Activated naive CD8-positive, alpha-beta T cell treated with anti-CD3 and anti-CD28 coated beads, Interleukin-2, amount 50 U/mL, for 24 hours (primary cell): Measurements from ENCODE around the gene MRM3.
A peak's percentile ranks its signal among the peaks of the same experiment; 100 is the strongest.
"Not testable (repeated sequence)": the region's sequence is repeated elsewhere in the genome, so short reads cannot be mapped to it uniquely, and the experiment has no call there.

Experiments
- ATAC-seq: fragments of 150-1000 bp; cut with Tn5 transposase; one replicate; pipeline ENCODE4 v1.10.0; 2021
- DNase-seq: peaks from one replicate; pipeline ENCODE4 v3.0.0; 2021
- H3K27ac Mint-ChIP-seq: one replicate; pipeline ENCODE4 v1.8.0; 2021; ENCODE audit warnings: mild to moderate bottlenecking, mixed read lengths
- H3K27me3 Mint-ChIP-seq: one replicate; pipeline ENCODE4 v1.8.0; 2021; ENCODE audit warnings: mixed read lengths
- H3K36me3 Mint-ChIP-seq: one replicate; pipeline ENCODE4 v1.8.0; 2021; ENCODE audit warnings: low read depth, mixed read lengths
- H3K4me1 Mint-ChIP-seq: one replicate; pipeline ENCODE4 v1.8.0; 2021; ENCODE audit warnings: mixed read lengths
- H3K4me3 Mint-ChIP-seq: one replicate; pipeline ENCODE4 v1.8.0; 2021; ENCODE audit warnings: mild to moderate bottlenecking, moderate library complexity, mixed read lengths
- H3K9me3 Mint-ChIP-seq: one replicate; pipeline ENCODE4 v1.8.0; 2021; ENCODE audit warnings: mixed read lengths

Gene MRM3

DNA sequence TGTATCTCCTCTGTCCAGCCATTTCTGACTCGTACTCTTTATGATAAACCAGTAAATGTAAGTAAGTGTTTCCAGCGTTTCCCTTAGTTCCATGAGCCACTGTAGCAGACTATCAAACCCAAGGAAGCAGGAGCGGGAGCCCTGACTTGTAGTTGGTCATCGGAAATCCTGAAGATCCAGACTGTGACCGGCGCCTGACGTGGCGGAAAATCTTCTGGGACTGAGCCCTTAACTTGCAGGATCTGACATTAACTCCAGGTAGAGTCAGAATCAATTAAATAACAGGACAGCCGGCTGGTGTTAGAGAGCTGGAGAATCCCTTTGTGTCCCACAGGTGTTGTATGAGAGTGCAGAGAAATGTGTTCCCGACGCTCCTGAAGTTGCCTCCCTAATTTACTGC lies 4.1 kb upstream of the MRM3 start:
- ATAC-seq = no peak
- H3K4me1 Mint-ChIP-seq = peaks cover 42% of the 10 kb centered on the region
- no peak overlapping the region for H3K27ac Mint-ChIP-seq
- H3K36me3 Mint-ChIP-seq = peaks cover 64% of the 10 kb centered on the region
- no peaks in the 10 kb centered on the region for H3K9me3 Mint-ChIP-seq
- H3K4me3 Mint-ChIP-seq = no peak overlapping the region
- no peak for DNase-seq
- H3K27me3 Mint-ChIP-seq = no peaks in the 10 kb centered on the region

DNA sequence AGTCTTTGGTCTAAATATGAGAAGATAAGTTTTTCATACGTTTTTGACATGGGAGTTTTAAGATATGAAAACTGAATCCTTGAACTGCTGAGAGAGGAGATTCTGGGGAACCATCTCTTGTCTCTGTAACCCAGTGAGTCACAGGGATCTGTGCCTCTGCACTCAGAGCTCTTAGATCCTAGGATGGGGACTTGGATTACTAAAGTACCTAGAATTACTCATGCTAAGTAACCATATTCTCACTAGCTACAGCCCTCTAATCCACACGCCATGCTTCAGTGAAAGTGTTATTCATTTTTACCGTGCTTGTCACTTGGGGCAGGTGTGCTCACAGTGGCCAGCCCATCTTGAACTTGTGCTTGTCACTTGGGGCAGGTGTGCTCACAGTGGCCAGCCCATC lies 2.0 kb downstream of the MRM3 start:
- no peaks in the 10 kb centered on the region for H3K9me3 Mint-ChIP-seq
- peak overlapping the region; percentile 97 for H3K4me3 Mint-ChIP-seq
- peak; percentile 50 for ATAC-seq
- H3K36me3 Mint-ChIP-seq = peaks cover 27% of the 10 kb centered on the region
- H3K27ac Mint-ChIP-seq = peak overlapping the region; percentile 82
- DNase-seq = no peak
- no peaks in the 10 kb centered on the region for H3K27me3 Mint-ChIP-seq
- peaks cover 40% of the 10 kb centered on the region for H3K4me1 Mint-ChIP-seq

DNA sequence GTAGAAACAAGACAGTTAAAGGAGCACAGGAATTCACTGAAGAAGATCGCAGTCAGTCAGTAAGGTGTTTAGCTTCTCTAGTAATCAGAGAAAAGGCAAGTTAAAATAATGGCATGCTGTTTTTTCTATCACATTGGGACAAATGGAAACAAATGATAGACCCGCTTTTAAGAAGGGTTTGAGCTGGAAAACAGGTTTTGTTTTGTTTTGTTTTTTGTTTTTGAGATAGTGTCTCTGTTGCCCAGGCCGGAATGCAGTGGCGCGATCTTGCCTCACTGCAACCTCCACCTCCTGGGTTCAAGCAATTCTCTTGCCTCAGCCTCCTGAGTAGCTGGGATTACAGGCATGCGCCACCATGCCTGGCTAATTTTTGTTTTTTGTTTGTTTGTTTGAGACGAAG lies 3.7 kb downstream of the MRM3 start:
- not testable (repeated sequence) for H3K27me3 Mint-ChIP-seq, ATAC-seq, H3K9me3 Mint-ChIP-seq, H3K4me3 Mint-ChIP-seq, H3K27ac Mint-ChIP-seq, DNase-seq
- H3K36me3 Mint-ChIP-seq = peaks cover 28% of the 10 kb centered on the region
- H3K4me1 Mint-ChIP-seq = peaks cover 35% of the 10 kb centered on the region

DNA sequence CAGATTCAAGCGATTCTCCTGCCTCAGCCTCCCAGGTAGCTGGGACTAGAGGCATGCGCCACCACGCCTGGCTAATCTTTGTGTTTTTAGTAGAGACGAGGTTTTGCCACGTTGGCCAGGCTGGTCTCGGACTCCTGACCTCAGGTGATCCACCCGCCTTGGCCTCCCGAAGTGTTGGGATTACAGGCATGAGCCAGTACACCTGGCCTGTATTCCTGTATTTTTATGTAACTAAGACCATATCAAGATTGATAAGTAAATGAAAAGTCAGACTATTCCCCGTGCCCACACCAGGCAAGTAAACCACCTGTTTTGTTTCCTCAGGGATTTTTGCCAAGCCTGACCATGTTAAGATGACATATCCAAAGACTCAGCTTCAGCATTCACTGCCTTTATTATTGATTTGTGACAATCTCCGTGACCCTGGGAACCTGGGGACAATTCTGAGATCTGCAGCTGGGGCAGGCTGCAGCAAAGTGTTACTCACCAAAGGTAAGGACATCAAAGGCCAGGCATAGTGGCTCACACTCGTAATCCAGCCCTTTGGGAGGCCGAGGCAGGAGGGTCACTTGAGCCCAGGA lies 5.6 kb downstream of the MRM3 start:
- Mint-ChIP-seq H3K27ac (no peak overlapping the region), H3K27me3 (no peaks in the 10 kb centered on the region), H3K4me1 (peaks cover 23% of the 10 kb centered on the region), H3K4me3 (no peak overlapping the region), H3K36me3 (peaks cover 35% of the 10 kb centered on the region), H3K9me3 (no peaks in the 10 kb centered on the region)
- ATAC-seq = no peak
- no peak for DNase-seq

DNA sequence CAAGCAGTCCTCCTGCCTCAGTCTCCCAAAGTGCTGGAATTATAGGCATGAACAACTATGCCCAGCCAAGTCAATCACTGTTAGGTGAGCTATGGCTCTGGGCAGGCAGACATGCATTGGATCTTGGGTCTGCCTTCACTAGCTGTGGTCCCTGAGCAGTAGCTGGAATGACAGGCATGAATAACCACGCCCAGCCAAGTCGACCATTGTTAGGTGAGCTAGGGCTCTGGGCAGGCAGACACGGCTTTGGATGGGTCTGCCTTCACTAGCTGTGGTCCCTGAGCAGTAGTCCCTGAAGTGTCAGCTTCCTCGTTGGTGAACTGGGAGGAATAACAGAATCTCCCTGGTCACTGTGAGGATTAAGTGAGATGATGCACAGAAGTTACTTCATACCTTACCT lies 6.4 kb downstream of the MRM3 start:
- H3K4me1 Mint-ChIP-seq = peaks cover 16% of the 10 kb centered on the region
- H3K4me3 Mint-ChIP-seq = no peak overlapping the region
- H3K27me3 Mint-ChIP-seq = no peaks in the 10 kb centered on the region
- H3K9me3 Mint-ChIP-seq = no peaks in the 10 kb centered on the region
- no peak for ATAC-seq
- H3K27ac Mint-ChIP-seq = no peak overlapping the region
- DNase-seq = no peak
- H3K36me3 Mint-ChIP-seq = peaks cover 30% of the 10 kb centered on the region

DNA sequence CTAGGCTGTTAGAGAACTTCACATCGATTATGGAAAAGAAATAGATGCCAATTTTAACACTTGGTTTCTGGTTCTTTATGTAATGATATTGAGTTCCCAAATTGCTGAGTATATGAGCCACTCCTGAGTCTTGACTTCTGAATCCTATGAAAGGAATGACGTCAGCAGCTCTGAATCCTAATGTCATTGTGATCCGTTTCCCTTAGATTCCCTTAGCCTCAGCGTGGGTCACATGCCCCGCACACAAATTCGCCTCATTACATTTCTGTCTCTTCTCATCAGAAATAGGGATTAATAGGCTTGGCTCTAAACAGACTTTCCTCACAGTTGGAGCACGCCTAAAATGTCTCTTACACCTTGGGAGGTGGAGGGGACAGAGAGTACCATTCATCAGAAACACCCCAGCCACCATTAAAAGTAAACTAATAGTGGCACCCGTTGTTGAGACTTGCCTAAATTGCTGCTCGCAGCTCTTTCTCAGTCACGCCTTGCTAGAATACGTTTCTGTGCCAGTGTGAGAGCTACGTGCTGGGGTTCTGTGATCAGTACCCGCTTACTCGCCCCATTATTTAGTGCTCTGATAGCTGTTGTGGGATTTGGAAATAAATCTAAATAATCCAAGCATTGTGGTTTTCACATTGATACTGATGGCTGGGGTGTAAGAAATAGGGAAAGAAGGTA lies 7.1 kb downstream of the MRM3 start:
- Mint-ChIP-seq H3K4me1 (peaks cover 9% of the 10 kb centered on the region), H3K9me3 (no peaks in the 10 kb centered on the region), H3K36me3 (peaks cover 26% of the 10 kb centered on the region), H3K27ac (no peak overlapping the region), H3K27me3 (no peaks in the 10 kb centered on the region), H3K4me3 (no peak overlapping the region)
- DNase-seq (no peak), ATAC-seq (no peak)

DNA sequence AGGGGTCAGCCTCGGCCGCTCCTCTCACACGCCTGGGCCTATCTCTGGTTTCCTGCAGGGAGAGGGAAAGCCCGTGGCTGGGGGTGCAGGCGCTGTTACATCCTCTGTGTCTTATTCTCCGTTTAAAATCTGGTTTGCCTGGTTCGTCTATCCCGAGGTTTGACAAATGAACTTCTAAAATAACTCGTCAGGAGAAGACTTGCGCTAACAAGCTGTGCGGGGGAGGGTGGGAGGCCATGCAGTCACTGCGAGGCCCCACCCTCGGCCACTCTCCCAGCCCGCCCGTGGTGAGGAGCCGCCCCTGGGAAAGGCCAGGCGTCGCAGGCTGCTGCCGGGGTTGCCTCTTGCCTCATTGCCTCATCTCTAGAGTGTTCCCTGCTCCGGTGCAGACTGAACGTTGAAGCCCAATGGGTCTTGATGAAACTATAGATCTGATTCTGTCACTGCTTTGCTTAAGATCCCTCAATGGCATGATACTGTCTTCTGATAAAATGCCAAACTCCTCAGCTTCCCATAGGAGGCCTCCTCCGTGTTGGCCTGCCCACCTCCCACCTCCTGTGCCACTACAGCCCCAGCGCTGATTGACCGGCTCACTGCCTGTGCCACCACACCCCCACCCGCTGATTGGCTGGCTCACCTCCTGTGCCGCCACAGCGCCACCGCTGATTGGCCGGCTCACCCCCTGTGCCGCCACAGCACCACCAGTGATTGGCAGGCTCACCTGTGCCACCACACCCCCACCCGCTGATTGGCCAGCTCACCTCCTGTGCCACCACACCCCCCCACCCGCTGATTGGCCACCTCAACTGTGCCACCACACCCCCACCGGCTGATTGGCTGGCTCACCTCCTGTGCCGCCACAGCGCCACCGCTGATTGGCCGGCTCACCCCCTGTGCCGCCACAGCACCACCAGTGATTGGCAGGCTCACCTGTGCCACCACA lies 8.0 kb downstream of the MRM3 start:
- not testable (repeated sequence) for ATAC-seq, H3K4me3 Mint-ChIP-seq, H3K27ac Mint-ChIP-seq, H3K4me1 Mint-ChIP-seq, H3K27me3 Mint-ChIP-seq, H3K9me3 Mint-ChIP-seq, DNase-seq
- peaks cover 26% of the 10 kb centered on the region for H3K36me3 Mint-ChIP-seq

DNA sequence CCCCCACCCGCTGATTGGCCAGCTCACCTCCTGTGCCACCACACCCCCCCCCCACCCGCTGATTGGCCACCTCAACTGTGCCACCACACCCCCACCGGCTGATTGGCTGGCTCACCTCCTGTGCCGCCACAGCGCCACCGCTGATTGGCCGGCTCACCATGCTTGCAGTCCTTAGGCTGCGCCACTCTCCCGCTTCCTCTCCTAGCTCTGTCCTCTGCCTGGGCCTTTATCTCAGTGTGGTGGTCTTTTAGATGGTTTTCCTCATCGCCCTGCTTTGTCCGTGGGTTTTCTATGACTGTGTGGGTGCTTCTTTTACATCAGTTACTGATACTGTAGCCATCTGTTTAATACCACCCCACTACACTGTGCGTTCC lies 8.7 kb downstream of the MRM3 start:
- H3K4me3 Mint-ChIP-seq, H3K27ac Mint-ChIP-seq, ATAC-seq, H3K4me1 Mint-ChIP-seq, DNase-seq, H3K9me3 Mint-ChIP-seq, H3K27me3 Mint-ChIP-seq: not testable (repeated sequence)
- H3K36me3 Mint-ChIP-seq = peaks cover 26% of the 10 kb centered on the region

DNA sequence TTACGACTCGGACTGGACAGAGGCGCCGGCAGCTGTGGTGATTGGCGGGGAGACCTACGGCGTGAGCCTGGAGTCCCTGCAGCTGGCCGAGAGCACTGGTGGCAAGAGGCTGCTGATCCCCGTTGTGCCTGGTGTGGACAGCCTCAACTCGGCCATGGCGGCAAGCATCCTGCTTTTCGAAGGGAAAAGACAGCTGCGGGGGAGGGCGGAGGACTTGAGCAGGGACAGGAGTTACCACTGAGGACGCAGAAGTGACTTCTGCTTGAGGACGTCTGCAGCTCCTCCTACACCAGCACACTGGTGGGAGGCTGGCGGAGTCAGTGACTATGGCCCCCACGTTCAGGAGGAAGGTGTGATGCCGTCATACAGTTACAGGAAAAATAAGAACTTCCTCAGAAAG lies 9.7 kb downstream of the MRM3 start:
- Mint-ChIP-seq H3K27ac (no peak overlapping the region), H3K4me3 (no peak overlapping the region), H3K9me3 (no peaks in the 10 kb centered on the region), H3K4me1 (peaks cover 6% of the 10 kb centered on the region), H3K36me3 (peaks cover 26% of the 10 kb centered on the region), H3K27me3 (no peaks in the 10 kb centered on the region)
- no peak for ATAC-seq
- DNase-seq = no peak

DNA sequence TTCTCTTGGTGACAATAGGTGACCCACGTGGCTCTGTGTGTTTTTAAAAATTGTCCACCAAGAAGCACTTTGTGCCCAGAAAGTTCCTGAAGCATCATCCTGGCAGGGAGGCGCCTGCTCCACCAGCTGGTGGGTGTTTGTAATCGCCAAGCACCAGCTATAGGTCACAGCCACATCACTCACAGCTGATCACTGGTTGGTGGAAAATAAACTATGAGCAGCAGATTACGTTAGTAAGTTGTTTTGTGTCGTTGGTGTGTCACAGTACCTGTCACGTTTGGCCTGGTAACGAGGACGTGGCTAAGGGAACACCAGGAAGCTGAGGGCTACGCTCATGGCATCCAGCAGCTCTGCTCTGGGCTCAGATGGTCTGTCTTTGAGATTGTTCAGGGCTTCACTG lies 10.1 kb downstream of the MRM3 start:
- no peaks in the 10 kb centered on the region for H3K9me3 Mint-ChIP-seq

DNA sequence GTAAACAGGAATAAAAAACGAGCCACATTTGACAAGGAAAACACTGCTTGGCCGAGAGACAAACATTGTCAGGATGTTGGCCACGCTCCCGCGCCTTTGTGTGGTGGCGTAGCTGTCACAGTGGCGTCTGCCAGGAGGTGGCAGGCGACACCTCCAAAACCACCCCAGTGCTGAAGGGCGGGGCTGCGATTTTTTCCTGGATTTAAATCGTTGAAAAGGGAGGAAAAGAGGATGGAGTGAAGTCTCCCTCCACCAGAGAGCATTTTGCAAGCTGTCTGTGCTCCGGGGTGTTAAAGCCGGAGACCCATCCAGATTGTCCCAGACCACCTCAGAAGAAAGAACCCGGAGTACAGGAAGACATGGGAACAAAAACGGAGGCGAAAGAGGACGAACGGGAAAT lies 12.7 kb downstream of the MRM3 start:
- no peaks in the 10 kb centered on the region for H3K27me3 Mint-ChIP-seq
- peaks cover 6% of the 10 kb centered on the region for H3K4me1 Mint-ChIP-seq
- H3K36me3 Mint-ChIP-seq = peaks cover 18% of the 10 kb centered on the region
- DNase-seq (peak; percentile 57), ATAC-seq (no peak)
- H3K9me3 Mint-ChIP-seq = no peaks in the 10 kb centered on the region
- H3K27ac Mint-ChIP-seq = no peak overlapping the region
- no peak overlapping the region for H3K4me3 Mint-ChIP-seq

More for the DNA sequence above, 10.1 kb downstream of the MRM3 start:
- Mint-ChIP-seq H3K4me3 (no peak overlapping the region), H3K36me3 (peaks cover 24% of the 10 kb centered on the region), H3K4me1 (peaks cover 6% of the 10 kb centered on the region), H3K27me3 (no peaks in the 10 kb centered on the region), H3K27ac (no peak overlapping the region)
- DNase-seq (no peak), ATAC-seq (no peak)

DNA sequence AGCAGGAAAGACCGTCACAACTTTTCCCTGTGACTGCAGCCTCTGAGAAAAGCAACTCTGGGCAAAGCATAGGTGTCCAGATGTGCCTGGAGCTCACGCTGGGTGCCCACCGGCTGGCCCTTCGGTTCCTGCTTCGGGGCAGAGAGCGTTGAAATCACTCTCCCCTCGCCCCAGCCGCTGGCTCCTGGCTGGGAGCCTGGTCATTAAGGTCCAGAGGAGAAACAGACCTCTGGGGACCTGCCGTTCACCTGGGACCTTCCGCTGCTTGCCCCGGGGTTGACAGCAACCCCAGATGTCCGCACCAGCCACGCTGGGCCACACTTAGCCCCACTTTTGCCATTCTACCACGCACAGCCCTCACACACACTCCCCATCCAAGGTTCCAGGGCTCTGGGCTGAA lies 13.1 kb downstream of the MRM3 start:
- no peaks in the 10 kb centered on the region for H3K9me3 Mint-ChIP-seq
- DNase-seq = no peak

DNA sequence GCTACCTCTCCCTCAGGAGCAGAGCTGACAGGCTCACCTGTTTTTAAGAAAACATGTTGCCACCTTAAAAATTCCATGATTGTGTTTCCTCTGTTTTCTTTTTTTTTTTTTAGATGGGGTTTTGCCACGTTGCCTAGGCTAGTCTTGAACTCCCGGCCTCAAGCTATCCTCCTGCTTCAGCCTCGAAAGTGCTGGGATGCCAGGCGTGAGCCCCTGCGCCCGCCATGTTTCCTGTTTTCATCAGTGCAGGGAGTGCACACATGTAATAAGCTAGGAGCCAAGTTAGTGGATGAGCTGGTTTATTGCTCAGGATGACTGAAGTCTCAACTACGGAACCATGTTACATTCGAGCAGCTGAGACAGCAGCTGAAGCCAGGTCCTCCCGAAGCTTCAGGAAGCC lies 13.6 kb downstream of the MRM3 start:
- H3K27ac Mint-ChIP-seq = no peak overlapping the region
- no peaks in the 10 kb centered on the region for H3K27me3 Mint-ChIP-seq
- ATAC-seq = no peak
- no peaks in the 10 kb centered on the region for H3K9me3 Mint-ChIP-seq
- peaks cover 6% of the 10 kb centered on the region for H3K4me1 Mint-ChIP-seq
- no peak for DNase-seq
- H3K36me3 Mint-ChIP-seq = peaks cover 14% of the 10 kb centered on the region
- no peak overlapping the region for H3K4me3 Mint-ChIP-seq

More for the DNA sequence above, 13.1 kb downstream of the MRM3 start:
- peaks cover 16% of the 10 kb centered on the region for H3K36me3 Mint-ChIP-seq
- H3K4me1 Mint-ChIP-seq = peaks cover 6% of the 10 kb centered on the region
- no peaks in the 10 kb centered on the region for H3K27me3 Mint-ChIP-seq
- no peak overlapping the region for H3K27ac Mint-ChIP-seq
- no peak for ATAC-seq
- H3K4me3 Mint-ChIP-seq = no peak overlapping the region

DNA sequence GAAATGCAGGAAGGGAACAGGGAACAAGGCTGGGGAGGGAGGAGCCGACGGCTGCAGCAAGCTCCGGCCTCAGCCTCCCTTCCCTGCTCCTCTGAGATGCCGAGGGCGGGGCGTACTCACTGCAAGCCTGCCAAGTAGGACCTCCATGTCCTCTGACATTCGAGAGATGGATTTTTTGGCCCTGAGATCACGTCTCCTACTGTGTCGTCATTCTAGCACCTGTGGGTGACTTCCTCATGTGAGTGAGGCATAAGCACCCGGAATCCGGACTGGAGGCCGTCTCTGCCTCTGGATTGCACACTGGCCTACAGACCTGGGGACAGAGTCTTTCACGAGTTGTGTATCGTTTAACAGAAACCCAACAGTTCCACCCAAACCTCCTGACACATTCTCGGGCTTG lies 14.5 kb downstream of the MRM3 start:
- no peaks in the 10 kb centered on the region for H3K27me3 Mint-ChIP-seq
- no peak for ATAC-seq
- H3K36me3 Mint-ChIP-seq = peaks cover 7% of the 10 kb centered on the region
- peaks cover 6% of the 10 kb centered on the region for H3K4me1 Mint-ChIP-seq
- no peak overlapping the region for H3K27ac Mint-ChIP-seq
- H3K9me3 Mint-ChIP-seq = no peaks in the 10 kb centered on the region
- H3K4me3 Mint-ChIP-seq = no peak overlapping the region
- no peak for DNase-seq
